Liver (tissue), 9 donors: ENCODE measurements around the gene MRPL52. TPM values are rescaled to one million over a fixed set of nuclear protein-coding genes. Genes with fewer than 3 reads are reported as not detected.

Experiments
- DNase-seq: peaks from one replicate; pipeline ENCODE4 v3.0.0-alpha.2; 2017; ENCODE audit warnings: low spot score
- H3K27ac ChIP-seq, 2 donors: one replicate each; pipeline ENCODE4 v1.7.0; 2013; ENCODE audit warnings: inconsistent platforms in 2 of 2, low read length in 2 of 2, control low read depth in 1 of 2, low read depth in 1 of 2, mild to moderate bottlenecking in 1 of 2
- H3K27me3 ChIP-seq, 4 donors: one replicate each; pipeline versions ENCODE4 v1.6.1 to v1.7.0; 2013; ENCODE audit warnings: low read length in 3 of 4, inconsistent platforms in 1 of 4, mild to moderate bottlenecking in 1 of 4, moderate library complexity in 1 of 4; ENCODE audit not compliant: control insufficient read depth in 4 of 4, insufficient read depth in 4 of 4
- H3K36me3 ChIP-seq, 4 donors: one replicate each; pipeline versions ENCODE4 v1.6.1 to v1.7.0; 2013; ENCODE audit warnings: low read length in 3 of 4, mild to moderate bottlenecking in 3 of 4, low read depth in 1 of 4, moderate library complexity in 1 of 4; ENCODE audit not compliant: control insufficient read depth in 4 of 4, insufficient read depth in 3 of 4
- H3K4me1 ChIP-seq, 4 donors: one replicate each; pipeline versions ENCODE4 v1.6.1 to v1.7.0; 2013; ENCODE audit warnings: low read length in 3 of 4, mild to moderate bottlenecking in 3 of 4, moderate library complexity in 1 of 4; ENCODE audit not compliant: control insufficient read depth in 4 of 4, insufficient read depth in 4 of 4
- H3K4me3 ChIP-seq, 3 donors: one replicate each; pipeline versions ENCODE4 v1.6.1 to v1.7.0; 2013; ENCODE audit warnings: low read length in 3 of 3, control low read depth in 1 of 3, low read depth in 1 of 3, mild to moderate bottlenecking in 1 of 3
- H3K9ac ChIP-seq, 2 donors: one replicate each; pipeline ENCODE4 v1.7.0; 2013; ENCODE audit warnings: low read length in 2 of 2, mild to moderate bottlenecking in 2 of 2, moderate library complexity in 2 of 2, control low read depth in 1 of 2, low read depth in 1 of 2
- H3K9me3 ChIP-seq, 4 donors: one replicate each; pipeline versions ENCODE4 v1.6.1 to v1.7.0; 2013; ENCODE audit warnings: low read length in 3 of 4; ENCODE audit not compliant: control insufficient read depth in 4 of 4
- ATF3 ChIP-seq: IDR thresholded peaks from 2 replicates; pipeline ENCODE4 v1.6.1; 2016; ENCODE audit warnings: antibody characterized with exemption
- CTCF ChIP-seq: fragments of 150-350 bp; IDR thresholded peaks from 2 replicates; pipeline ENCODE4 v1.5.1; 2017; ENCODE audit warnings: improper control_type of control experiment, low read depth, low read length; ENCODE audit not compliant: missing input control
- EGR1 ChIP-seq, 2 donors: IDR thresholded peaks; 2 replicates each; pipeline ENCODE4 v1.6.1; 2016 to 2018; ENCODE audit warnings: antibody characterized with exemption in 2 of 2, low read depth in 2 of 2
- FOXA1 ChIP-seq: IDR thresholded peaks from 2 replicates; pipeline ENCODE4 v1.6.1; 2016; ENCODE audit warnings: antibody characterized with exemption
- FOXA2 ChIP-seq: IDR thresholded peaks from 2 replicates; pipeline ENCODE4 v1.6.1; 2016; ENCODE audit warnings: antibody characterized with exemption
- GABPA ChIP-seq, 2 donors: IDR thresholded peaks in 1 of 2; conservative IDR thresholded peaks in 1 of 2; 2 replicates each; pipeline ENCODE4 v1.6.1; 2016; ENCODE audit warnings: antibody characterized with exemption in 2 of 2, mild to moderate bottlenecking in 1 of 2, moderate library complexity in 1 of 2
- HNF4G ChIP-seq: IDR thresholded peaks from 2 replicates; pipeline ENCODE4 v1.6.1; 2016; ENCODE audit warnings: antibody characterized with exemption
- JUND ChIP-seq, 2 donors: IDR thresholded peaks; 2 replicates each; pipeline ENCODE4 v1.6.1; 2016; ENCODE audit warnings: antibody characterized with exemption in 2 of 2
- MAX ChIP-seq: IDR thresholded peaks from 2 replicates; pipeline ENCODE4 v1.6.1; 2016; ENCODE audit warnings: antibody characterized with exemption
- NR2F2 ChIP-seq: IDR thresholded peaks from 2 replicates; pipeline ENCODE4 v1.6.1; 2016; ENCODE audit warnings: antibody characterized with exemption
- RAD21 ChIP-seq, 2 donors: IDR thresholded peaks; 2 replicates each; pipeline ENCODE4 v1.6.1; 2016; ENCODE audit warnings: antibody characterized with exemption in 2 of 2, mild to moderate bottlenecking in 2 of 2
- REST ChIP-seq: IDR thresholded peaks from 2 replicates; pipeline ENCODE4 v1.6.1; 2016; ENCODE audit warnings: antibody characterized with exemption, mild to moderate bottlenecking
- RXRA ChIP-seq, 2 donors: IDR thresholded peaks; 2 replicates each; pipeline ENCODE4 v1.6.1; 2017 to 2018; ENCODE audit warnings: antibody characterized with exemption in 2 of 2, mild to moderate bottlenecking in 1 of 2
- SP1 ChIP-seq: IDR thresholded peaks from 2 replicates; pipeline ENCODE4 v1.6.1; 2018; ENCODE audit warnings: antibody characterized with exemption, mild to moderate bottlenecking
- TAF1 ChIP-seq: conservative IDR thresholded peaks from 2 replicates; pipeline ENCODE4 v1.6.1; 2016; ENCODE audit warnings: antibody characterized with exemption, mild to moderate bottlenecking
- YY1 ChIP-seq: IDR thresholded peaks from 2 replicates; pipeline ENCODE4 v1.6.1; 2016; ENCODE audit warnings: antibody characterized with exemption, mild to moderate bottlenecking
- ZBTB33 ChIP-seq: IDR thresholded peaks from 2 replicates; pipeline ENCODE4 v1.6.1; 2016; ENCODE audit warnings: antibody characterized with exemption
- WGBS: extraction: QIAGEN DNeasy Blood & Tissue Kit; methylation state at CpG from one replicate; pipeline ENCODE4 v1.1.7; 2013; 5-methylcytosine and 5-hydroxymethylcytosine counted together
- polyA plus RNA-seq, 2 donors: library from polyadenylated mRNA; stranded (reverse) in 1 of 2; unstranded in 1 of 2; fragments of 200-250 nt in 1 of 2; fragments of >200 nt in 1 of 2; fragmentation: Nextera tagmentation in 1 of 2; extraction: Ambion mirVana in 1 of 2; gene quantifications; one replicate each; pipeline versions ENCODE4 v1.2.1 to v1.2.3, GENCODE V29; 2013 to 2015
- total RNA-seq, 2 donors: library from RNA; depleted of rRNA; stranded (reverse); fragments of >200 nt; gene quantifications; one replicate each; pipeline ENCODE4 v1.2.3, GENCODE V29; 2014
- donor health status: healthy.
- donor health status: healthy.
- donor health status: healthy.
- donor health status: healthy.
- donor health status: healthy.

Gene MRPL52
- total and polyA plus RNA-seq, 4 donors, result 9.1 to 142 (median 36.6) TPM

GRCh38 chr14:22882064-22882463 is 52.4 kb downstream of the MRPL52 start:
- Histone ChIP-seq H3K9me3 (no peaks in the 10 kb centered on the region), H3K27me3 (no peaks in the 10 kb centered on the region), H3K36me3 (peaks cover 0 to 22% (median 17%) of the 10 kb centered on the region in 4 donors), H3K9ac (no peak overlapping the region), H3K4me3 (no peak overlapping the region), H3K27ac (no peak overlapping the region), H3K4me1 (peaks cover 0 to 4% (median 2%) of the 10 kb centered on the region in 4 donors)
- TF ChIP-seq SP1 (no peak), HNF4G (no peak), MAX (no peak), RAD21 (IDR thresholded peaks at IDR 0.05) (no peak), EGR1 (IDR thresholded peaks at IDR 0.05; ENCODE audit: low read depth in 2 of 2) (no peak), RXRA (IDR thresholded peaks at IDR 0.05) (no peak), TAF1 (no peak), FOXA2 (no peak), JUND (IDR thresholded peaks at IDR 0.05) (no peak), CTCF (no peak), REST (no peak), YY1 (no peak), ATF3 (no peak), ZBTB33 (no peak), NR2F2 (no peak), GABPA (IDR thresholded peaks at IDR 0.05 in 1 of 2, conservative IDR thresholded peaks at IDR 0.05 in 1 of 2) (no peak), FOXA1 (no peak)
- DNase-seq, result no peak
- 44% methylated on average over 7 of the region's 7 CpGs for WGBS
